HG02759 (cell line): ENCODE data around the gene PGK1.
"Not testable (repeated sequence)": the region's sequence is repeated elsewhere in the genome, so short reads cannot be mapped to it uniquely, and the experiment has no call there.

Source experiments
- ATAC-seq: cut with Tn5 transposase; IDR thresholded peaks from one replicate; pipeline ENCODE4 v1.9.1; 2021; ENCODE audit warnings: mild to moderate bottlenecking, moderate library complexity; ENCODE audit not compliant: unreplicated experiment

The PGK1 gene

DNA sequence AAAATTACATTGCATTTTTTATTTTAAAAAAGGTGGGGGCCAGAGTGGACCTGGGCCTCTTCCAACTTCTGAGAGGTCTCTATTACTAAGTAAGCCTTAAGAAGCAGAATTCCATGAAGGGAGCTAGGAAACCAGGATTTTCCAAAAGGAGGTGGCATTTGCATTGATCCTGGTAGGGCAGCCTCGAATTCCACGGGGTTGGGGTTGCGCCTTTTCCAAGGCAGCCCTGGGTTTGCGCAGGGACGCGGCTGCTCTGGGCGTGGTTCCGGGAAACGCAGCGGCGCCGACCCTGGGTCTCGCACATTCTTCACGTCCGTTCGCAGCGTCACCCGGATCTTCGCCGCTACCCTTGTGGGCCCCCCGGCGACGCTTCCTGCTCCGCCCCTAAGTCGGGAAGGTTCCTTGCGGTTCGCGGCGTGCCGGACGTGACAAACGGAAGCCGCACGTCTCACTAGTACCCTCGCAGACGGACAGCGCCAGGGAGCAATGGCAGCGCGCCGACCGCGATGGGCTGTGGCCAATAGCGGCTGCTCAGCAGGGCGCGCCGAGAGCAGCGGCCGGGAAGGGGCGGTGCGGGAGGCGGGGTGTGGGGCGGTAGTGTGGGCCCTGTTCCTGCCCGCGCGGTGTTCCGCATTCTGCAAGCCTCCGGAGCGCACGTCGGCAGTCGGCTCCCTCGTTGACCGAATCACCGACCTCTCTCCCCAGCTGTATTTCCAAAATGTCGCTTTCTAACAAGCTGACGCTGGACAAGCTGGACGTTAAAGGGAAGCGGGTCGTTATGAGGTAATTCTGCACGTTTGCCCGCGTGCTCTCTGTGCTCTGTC lies at the start of gene PGK1:
Gene PGK1 (plus strand): TSS at position 626 of the 824 bp plus-strand sequence. CDS start 93 bp downstream, at position 719.
- peak; percentile 97 for ATAC-seq

GRCh38 chrX:78063687-78064086 lies 40.4 kb upstream of the PGK1 start:
- ATAC-seq, result no peak

DNA sequence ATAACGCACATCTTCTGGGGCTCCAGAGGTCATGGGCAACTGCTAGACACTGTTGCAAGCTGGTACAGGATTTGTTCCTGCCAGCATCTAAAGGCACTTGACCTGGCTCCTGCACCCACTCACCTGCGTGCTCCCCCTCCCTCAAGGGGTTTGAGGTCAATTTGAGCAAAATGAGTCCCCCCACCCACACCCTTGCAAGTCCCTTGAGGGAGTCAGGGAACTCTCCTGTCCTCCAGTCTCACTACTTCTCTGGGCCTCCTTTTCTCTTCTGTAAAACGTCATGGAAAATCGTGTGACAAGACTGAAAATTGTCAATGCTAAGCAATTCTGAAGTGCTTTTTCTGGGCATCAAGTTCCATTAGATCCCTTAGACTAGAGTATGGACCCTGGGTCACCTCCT lies 39.9 kb upstream of the PGK1 start:
- no peak for ATAC-seq

GRCh38 chrX:78064698-78065601 lies 39.1 kb upstream of the PGK1 start:
- ATAC-seq, result peak; percentile 82

GRCh38 chrX:78066110-78066509 lies 37.9 kb upstream of the PGK1 start:
- ATAC-seq, result no peak

GRCh38 chrX:78071331-78071730 lies 32.7 kb upstream of the PGK1 start:
- ATAC-seq, result no peak

- not testable (repeated sequence) for ATAC-seq
Observed at GRCh38 chrX:78073147-78074077, 30.6 kb upstream of the PGK1 start.

GRCh38 chrX:78074088-78074487 lies 30.0 kb upstream of the PGK1 start:
- ATAC-seq, result no peak

DNA sequence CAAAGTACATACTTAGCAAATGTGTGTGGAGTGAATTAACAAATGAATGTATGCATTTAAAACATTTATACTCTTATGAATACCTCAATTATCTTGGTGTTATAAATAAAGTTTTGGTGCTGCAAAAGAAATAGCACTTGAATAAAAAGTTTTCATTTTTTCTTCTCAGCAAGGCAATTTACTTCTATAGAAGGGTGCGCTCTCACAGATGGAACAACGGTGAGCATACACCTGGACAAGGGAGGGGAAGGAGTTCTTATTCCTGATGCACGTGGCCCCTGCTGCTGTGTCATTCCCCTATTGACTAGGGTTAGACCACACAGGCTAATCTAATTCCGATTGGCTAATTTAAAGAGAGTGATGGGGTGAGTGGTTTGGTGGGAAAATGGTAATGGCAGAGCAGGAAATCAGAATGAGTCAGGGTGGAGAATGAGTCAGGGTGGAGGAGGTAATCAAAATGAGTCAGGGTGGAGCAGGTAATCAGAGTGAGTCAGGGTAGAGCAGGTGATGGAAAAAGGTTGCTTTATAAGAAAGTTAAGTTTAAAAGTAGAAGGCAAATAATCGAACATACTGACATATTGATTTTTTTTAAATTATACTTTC lies 28.2 kb upstream of the PGK1 start:
- ATAC-seq, result no peak

GRCh38 chrX:78081413-78081812 lies 22.6 kb upstream of the PGK1 start:
- ATAC-seq, result not testable (repeated sequence)

DNA sequence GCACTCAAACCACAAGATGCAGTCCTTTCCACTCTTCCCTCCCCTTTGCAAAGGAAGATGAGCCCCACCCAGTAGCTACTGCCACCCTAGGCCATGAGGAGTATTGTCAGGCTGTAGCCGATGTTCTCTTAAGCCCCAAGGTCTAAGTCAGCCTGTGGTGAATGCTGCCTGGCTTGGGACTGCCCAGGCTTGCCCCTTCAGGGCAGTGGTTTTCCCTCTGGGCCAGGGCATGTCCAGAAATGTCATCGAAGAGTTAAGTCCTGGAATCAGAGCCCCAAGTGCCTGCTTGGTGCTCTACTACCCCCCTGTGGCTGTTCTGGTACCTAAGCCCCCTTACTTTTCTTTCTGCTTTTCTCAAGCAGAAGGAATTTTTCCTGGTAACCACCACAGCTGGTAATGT lies 11.8 kb upstream of the PGK1 start:
- peak; percentile 94 for ATAC-seq

- no peak for ATAC-seq
Observed at GRCh38 chrX:78098108-78098507, 5.9 kb upstream of the PGK1 start.

DNA sequence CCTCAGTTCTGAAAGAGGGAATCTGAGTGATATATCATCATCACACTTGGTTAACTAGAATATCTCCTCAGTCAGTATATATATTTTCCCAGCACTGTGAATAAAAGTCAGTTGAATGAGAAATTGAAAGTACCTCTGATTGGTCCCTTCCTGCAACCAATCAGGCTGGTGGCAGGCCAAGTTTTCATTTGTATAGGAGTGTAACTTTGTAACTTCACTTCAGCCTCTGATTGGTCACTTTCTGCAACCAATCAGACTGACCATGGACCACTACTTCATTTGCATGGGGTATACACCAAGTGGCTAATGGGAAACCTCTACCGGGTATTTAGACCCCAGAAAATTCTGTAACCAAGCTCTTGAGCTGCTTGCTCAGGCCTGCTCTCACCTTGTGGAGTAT lies 2.0 kb upstream of the PGK1 start:
- no peak for ATAC-seq

DNA sequence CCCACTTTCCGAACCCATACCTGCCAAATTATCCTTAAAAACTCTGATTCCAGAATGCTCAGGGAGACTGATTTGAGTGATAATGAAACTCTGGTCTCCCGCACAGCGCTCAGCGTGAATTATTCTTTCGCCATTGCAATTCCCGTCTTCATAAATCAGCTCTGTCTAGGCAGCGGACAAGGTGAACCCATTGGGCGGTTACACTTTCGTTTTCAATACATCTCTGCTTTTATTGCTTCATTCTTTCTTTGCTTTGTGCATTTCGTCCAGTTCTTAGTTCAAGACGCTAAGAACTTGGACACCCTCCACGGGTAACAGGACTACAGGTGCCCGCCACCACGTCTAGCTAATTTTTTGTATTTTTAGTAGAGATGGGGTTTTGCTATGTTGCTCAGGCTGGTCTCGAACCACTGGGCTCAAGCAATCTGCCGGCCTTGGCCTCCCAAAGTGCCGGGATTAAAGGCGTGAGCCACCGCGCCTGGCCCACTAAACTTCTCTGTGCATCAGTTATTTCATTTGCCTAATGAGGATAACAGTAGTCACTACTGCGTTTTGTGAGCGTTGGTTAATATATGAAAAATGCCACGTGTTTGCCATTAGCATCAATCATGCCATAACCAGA lies 936 bp upstream of the PGK1 start:
- ATAC-seq, result no peak

DNA sequence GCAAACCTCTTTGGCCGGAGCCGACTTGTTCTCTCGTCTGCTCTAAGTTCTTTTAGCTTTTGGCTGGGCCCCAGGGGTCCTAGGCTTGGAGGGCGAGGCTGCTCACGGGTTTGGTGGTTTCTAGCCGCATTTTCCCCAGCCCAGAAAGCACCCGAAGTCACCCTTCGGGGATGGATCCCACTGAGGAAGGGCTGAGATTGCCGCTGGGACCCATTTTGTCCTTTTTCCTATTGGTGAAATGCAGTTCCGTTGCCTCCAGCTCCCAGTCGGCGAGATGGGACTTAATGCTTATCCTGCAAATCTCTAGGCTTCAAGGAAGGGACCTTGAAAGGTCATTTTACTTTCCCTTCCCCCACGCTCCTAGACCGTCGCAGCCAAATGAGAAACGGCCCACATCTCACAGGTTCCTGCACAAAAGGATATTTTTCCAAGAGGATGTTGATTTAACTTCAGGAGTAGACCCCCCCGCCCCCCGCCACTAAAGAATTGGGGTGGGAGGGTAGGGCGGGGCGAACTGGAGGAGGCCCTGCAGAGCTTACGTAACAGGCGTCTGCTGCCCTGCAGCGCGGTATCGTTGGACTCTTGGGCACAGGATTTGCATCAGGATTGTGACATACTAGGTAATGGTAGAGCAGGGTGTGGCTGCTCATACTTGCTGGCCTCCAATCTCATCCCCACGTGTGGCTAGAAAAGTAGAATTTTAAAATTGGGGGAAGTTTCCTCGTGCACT lies 564 bp downstream of the PGK1 start:
- ATAC-seq, result peak; percentile 40

DNA sequence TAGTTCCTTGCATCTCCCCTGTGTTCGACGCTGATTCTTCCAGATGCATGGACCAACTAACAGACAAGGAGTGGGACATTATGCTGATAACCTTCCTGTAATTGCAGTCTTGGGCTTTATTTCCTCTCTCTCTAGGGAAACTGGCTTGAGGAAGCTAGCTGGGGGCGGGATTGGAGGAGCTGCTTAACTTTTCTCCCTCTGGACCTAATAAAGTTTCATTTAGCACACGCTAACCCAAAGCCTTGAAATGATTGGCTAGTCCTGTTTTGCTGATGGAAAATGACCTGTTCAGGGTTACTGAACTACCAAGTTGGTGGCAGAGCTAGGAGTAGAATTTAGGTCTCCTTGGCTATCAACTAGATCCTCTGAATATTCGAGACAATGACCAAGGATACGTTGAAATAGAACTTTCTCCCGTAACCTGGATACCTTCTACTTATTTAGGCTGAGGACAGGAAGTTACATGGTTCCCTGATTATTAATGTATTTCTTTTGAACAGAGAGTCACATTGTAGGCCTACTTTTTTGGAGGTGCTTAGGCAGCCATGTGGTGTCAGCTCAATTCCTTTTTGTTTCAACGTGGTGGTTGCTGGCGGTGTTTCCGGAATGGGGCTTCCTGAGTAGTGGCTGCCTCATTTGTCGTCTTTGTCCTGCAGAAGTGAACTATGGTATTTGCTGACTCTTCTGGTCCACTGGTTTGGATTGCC lies 2.0 kb downstream of the PGK1 start:
- no peak for ATAC-seq

GRCh38 chrX:78106651-78106986 lies 2.6 kb downstream of the PGK1 start:
- ATAC-seq, result no peak

DNA sequence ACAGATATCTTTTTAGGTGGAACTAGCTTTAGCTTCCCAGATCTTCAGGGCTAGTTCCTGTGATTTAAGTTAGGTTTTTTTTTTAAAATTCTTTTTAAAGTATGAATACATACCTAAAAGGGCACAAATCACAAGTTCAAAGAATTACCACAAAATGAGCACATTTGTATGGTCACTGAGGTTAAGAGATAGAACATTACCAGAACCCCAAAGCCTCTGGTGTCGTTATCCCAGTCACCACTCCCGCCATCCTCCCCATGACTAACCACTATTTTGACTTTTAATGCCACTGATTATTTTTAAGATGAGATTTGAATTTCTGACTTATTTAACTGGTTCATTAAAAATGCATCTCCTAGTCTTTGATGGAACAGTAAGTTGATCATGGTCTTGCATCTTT lies 5.4 kb downstream of the PGK1 start:
- ATAC-seq, result no peak
